MM.1S (cell line): ENCODE data around the gene YAE1.

Source experiments
- CTCF ChIP-seq: fragments of 300-600 bp; sonication (generic); IDR thresholded peaks from 2 replicates; pipeline ENCODE4 v1.5.1; 2016; ENCODE audit warnings: antibody characterized with exemption, low read length, mixed read lengths
- EZH2 ChIP-seq: fragments of 300-600 bp; sonication (generic); optimal IDR thresholded peaks from 2 replicates; pipeline ENCODE3; 2017; ENCODE audit warnings: low read depth, mild to moderate bottlenecking, antibody characterized with exemption, low read length, mixed read lengths
- EZH2phosphoT487 ChIP-seq: fragments of 300-600 bp; sonication (generic); IDR thresholded peaks from 2 replicates; pipeline ENCODE4 v1.6.1; 2018; ENCODE audit warnings: antibody characterized with exemption, low read length

DNA sequence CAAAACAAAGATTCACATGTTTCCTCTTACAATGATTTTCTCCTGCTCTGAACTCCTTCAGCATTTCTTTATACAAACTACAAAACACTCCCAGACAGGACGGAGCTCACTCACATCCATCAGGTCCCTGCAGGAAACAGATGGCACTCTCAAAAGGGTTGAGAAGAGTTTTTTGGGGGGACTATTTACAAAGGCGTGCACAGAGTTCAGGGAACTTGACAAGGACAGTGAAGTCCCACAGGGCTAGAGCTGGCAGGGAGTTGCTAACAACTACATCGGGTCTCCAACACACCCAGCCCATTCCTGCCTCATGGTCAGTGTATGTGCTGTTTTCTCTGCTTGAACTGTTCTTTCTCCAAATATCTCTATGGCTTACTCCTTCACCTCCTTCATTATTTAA lies 24.7 kb upstream of the YAE1 start:
- TF ChIP-seq EZH2 (no peak), CTCF (no peak), EZH2phosphoT487 (no peak)
